Retinal pigment epithelial cell (primary cell): Measurements from ENCODE around the gene OGFOD1.

Source experiments
- DNase-seq: peaks from one replicate; pipeline ENCODE4 v3.0.0-alpha.2; 2010; ENCODE audit warnings: low read depth
- H3K4me3 ChIP-seq: 2 replicates; pipeline ENCODE4 v1.5.1; 2011; ENCODE audit warnings: mild to moderate bottlenecking, low read length, control low read depth, moderate library complexity
- TF ChIP-seq, protein P1 (sequence below): conservative IDR thresholded peaks from 2 replicates; pipeline ENCODE4 v1.5.1; 2011; ENCODE audit warnings: low read depth, low read length, control low read depth, inconsistent platforms

The OGFOD1 gene

GRCh38 chr16:56519459-56520250 lies 68.3 kb downstream of the OGFOD1 start, which contains the start of gene BBS2:
BBS2 (minus strand) TSS chr16:56520024; CDS start chr16:56519862, 162 bp downstream.
- no peak for DNase-seq
- TF ChIP-seq, protein P1, sequence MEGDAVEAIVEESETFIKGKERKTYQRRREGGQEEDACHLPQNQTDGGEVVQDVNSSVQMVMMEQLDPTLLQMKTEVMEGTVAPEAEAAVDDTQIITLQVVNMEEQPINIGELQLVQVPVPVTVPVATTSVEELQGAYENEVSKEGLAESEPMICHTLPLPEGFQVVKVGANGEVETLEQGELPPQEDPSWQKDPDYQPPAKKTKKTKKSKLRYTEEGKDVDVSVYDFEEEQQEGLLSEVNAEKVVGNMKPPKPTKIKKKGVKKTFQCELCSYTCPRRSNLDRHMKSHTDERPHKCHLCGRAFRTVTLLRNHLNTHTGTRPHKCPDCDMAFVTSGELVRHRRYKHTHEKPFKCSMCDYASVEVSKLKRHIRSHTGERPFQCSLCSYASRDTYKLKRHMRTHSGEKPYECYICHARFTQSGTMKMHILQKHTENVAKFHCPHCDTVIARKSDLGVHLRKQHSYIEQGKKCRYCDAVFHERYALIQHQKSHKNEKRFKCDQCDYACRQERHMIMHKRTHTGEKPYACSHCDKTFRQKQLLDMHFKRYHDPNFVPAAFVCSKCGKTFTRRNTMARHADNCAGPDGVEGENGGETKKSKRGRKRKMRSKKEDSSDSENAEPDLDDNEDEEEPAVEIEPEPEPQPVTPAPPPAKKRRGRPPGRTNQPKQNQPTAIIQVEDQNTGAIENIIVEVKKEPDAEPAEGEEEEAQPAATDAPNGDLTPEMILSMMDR, result no peak
- peak within 1 kb of the TSS; percentile 95 for H3K4me3 ChIP-seq

- TF ChIP-seq, protein P1, result no peak
- peak overlapping the region; percentile 95 for H3K4me3 ChIP-seq
- no peak for DNase-seq
Measured at GRCh38 chr16:56520251-56520577, 68.9 kb downstream of the OGFOD1 start.

DNA sequence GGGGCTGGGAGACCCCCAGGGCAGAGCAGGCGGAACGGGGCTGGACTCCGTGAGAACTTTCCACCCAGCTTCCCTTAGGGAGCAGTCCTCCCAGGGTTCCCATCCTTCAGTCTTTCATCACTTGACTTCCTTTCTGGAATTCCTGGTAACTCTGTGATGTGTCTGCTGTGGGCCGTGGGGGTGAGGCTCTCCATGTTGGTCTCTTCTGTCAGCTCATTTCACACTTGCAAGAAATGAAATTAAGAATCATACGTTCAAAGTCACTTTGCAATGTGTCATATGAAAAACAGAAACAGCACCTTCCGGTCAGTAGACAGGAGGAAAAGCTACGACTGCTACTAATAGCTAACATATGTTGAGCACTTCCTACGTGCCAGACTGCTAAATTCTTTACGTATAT lies 73.9 kb downstream of the OGFOD1 start:
- DNase-seq, result no peak
- TF ChIP-seq, protein P1, result no peak

More for the DNA sequence above, 73.9 kb downstream of the OGFOD1 start:
- no peak overlapping the region for H3K4me3 ChIP-seq
